ENCODE measurements around the gene CYGB. TPM values are rescaled to one million over a fixed set of nuclear protein-coding genes. Genes with fewer than 3 reads are reported as not detected.

Gene CYGB
- total RNA-seq, 1 donor from 2014 or later, result 34.3 TPM

DNA sequence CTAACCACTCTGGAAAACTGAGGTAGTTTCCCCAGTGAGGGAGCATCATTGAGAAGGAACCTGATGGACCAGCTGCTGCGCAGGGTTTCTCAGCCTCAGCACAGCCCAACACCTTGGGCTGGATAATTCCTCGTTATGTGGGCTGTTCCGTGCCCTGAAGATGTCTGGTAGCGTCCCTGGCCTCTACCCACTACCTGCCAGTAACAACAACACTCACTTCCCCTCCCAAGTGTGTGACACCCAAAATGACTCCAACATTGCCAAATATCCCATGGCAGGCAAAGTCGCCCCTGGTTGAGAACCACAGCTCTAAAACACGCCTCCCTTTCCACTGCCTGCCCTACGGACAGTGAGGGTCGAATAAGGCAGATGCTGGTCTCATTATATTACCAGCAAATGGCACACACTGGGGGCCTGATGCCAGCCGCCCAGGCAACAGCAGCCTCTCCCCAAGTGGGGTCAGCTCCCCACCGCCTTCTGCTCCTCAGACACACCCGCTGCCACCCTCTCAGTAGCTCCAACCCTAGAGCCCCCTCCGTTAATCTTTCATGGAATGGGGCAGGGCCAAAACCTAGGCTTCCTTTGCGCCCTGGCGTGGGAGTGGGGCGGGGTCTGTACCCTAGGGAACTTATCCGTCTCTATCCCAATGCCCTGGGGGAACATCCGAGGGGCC lies 37.3 kb downstream of the CYGB start:
- intact Hi-C loops (cut with DNase I), result no loop called here
- no peaks in the 10 kb centered on the region for H3K9me3 ChIP-seq
- DNase-seq, result no peak
- no peak for ATAC-seq
- TF ChIP-seq, protein P1, sequence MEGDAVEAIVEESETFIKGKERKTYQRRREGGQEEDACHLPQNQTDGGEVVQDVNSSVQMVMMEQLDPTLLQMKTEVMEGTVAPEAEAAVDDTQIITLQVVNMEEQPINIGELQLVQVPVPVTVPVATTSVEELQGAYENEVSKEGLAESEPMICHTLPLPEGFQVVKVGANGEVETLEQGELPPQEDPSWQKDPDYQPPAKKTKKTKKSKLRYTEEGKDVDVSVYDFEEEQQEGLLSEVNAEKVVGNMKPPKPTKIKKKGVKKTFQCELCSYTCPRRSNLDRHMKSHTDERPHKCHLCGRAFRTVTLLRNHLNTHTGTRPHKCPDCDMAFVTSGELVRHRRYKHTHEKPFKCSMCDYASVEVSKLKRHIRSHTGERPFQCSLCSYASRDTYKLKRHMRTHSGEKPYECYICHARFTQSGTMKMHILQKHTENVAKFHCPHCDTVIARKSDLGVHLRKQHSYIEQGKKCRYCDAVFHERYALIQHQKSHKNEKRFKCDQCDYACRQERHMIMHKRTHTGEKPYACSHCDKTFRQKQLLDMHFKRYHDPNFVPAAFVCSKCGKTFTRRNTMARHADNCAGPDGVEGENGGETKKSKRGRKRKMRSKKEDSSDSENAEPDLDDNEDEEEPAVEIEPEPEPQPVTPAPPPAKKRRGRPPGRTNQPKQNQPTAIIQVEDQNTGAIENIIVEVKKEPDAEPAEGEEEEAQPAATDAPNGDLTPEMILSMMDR (IDR thresholded peaks at IDR 0.05), result no peak
- H3K4me1 ChIP-seq, result peaks cover 34% of the 10 kb centered on the region
- H3K27me3 ChIP-seq, result no peaks in the 10 kb centered on the region
- peak overlapping the region; percentile 91 for H3K27ac ChIP-seq
- H3K36me3 ChIP-seq, result no peaks in the 10 kb centered on the region
- H3K4me3 ChIP-seq, result peak overlapping the region; percentile 82

DNA sequence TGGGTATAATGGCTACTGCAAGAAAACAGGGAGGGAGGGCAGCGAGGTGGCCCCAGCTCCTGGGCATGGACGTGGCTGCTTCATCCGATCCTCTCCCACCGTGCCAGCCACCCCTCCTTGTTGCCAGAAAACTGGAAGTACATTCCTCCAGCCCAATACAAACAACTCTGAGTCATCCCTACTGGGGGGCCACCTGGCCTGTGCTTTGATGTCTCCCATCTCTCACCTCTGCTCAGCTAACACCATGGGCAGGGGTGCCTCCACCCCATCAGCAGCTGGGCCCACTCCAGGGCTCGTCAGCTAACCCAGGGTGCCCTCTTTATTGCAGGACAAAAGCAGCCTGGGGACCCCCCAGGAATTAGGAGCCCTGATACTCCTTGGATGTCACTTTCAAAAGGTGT lies 38.2 kb downstream of the CYGB start:
- peaks cover 38% of the 10 kb centered on the region for H3K4me1 ChIP-seq
- H3K27me3 ChIP-seq, result no peaks in the 10 kb centered on the region
- DNase-seq (no peak), ATAC-seq (no peak)
- H3K4me3 ChIP-seq, result peak overlapping the region; percentile 82
- H3K9me3 ChIP-seq, result no peaks in the 10 kb centered on the region
- TF ChIP-seq, protein P1 (IDR thresholded peaks at IDR 0.05), result no peak
- intact Hi-C loops (cut with DNase I), result no loop called here
- H3K36me3 ChIP-seq, result no peaks in the 10 kb centered on the region
- H3K27ac ChIP-seq, result peak overlapping the region; percentile 91

DNA sequence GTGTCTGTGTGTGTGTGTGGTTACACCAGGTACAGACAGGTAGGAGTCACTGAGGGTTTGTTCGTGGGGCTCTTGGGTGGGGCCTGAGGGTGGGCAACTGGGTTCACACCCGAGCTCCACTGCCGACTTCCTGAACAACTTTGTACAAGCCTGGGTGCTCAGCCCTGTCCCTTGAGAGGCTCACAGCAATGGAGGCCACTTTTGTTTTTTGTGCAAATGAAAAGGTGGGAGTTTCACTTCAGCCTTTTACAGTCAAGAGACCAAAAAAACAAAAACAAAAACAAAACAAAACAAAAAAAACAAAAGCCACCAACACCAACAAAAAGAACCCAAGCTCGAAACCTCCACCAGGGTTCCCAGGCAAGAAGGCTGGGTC lies 38.6 kb downstream of the CYGB start:
- H3K9me3 ChIP-seq, result no peaks in the 10 kb centered on the region
- H3K4me3 ChIP-seq, result peak overlapping the region; percentile 82
- TF ChIP-seq, protein P1 (IDR thresholded peaks at IDR 0.05), result no peak
- ATAC-seq (no peak), DNase-seq (no peak)
- no peaks in the 10 kb centered on the region for H3K36me3 ChIP-seq
- peaks cover 43% of the 10 kb centered on the region for H3K4me1 ChIP-seq
- no peaks in the 10 kb centered on the region for H3K27me3 ChIP-seq
- H3K27ac ChIP-seq, result peak overlapping the region; percentile 91
- intact Hi-C loops (cut with DNase I), result no loop called here

DNA sequence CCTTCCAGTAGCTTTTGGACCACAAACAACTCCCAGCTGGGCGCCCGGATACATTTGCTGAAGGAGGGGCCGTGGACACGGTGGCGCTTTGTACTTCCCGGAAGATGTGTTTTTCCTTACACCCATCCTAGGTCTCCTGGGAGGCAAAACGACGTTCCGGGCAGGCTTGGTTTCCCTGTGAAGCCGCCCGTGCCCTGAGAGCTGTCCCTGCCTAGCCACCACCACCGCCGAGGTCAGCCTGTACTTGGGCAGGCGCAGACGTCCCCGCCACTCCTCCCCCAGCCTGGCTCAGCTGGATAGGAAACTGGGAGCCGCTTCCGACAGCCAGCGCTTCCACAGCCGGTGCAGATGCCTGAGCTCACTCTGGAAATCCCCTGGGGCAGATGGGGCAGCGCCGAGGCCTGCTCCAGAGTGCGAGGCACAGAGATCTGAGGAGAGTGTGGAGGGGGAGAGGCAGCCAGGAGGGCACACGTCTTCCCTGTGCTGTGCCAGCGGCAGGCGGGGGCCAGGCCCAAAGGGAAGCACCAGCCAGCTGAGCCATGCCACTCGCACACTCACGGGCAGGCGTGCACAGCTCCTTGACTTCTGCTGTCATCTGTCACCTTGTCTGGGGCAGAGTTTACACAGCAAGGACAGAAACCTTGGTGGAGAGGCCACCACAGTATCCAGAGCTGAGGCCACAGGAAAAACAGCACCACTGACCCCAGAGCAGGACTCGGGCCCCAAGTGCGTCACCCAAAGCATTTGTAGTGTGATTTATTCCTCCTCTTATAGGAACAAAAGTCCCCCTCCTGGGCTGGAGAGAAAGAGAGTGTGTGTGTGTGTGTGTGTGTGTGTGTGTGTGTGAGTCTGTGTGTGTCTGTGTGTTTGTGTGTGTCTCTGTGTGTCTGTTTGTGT lies 39.3 kb downstream of the CYGB start:
- ATAC-seq (peak; percentile 50), DNase-seq (peak; percentile 86)
- H3K9me3 ChIP-seq, result no peaks in the 10 kb centered on the region
- no peaks in the 10 kb centered on the region for H3K27me3 ChIP-seq
- intact Hi-C loops (cut with DNase I), result no loop called here
- peak overlapping the region; percentile 85 for H3K27ac ChIP-seq
- TF ChIP-seq, protein P1 (IDR thresholded peaks at IDR 0.05), result no peak
- no peaks in the 10 kb centered on the region for H3K36me3 ChIP-seq
- H3K4me3 ChIP-seq, result peak overlapping the region; percentile 23
- H3K4me1 ChIP-seq, result peaks cover 49% of the 10 kb centered on the region

DNA sequence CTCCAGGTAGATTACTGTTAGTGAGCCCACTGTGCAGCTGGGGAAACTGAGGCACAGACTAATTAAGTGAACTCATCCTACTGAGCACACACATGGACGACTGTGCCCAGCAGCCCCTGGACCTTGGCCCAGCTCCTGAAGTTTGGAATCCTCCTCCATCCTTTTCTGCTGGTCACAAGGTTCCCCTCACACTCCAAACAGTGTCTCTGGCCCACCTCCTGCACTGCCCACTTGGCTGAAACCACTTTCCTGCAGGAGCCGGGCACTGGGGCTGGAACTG lies 39.9 kb downstream of the CYGB start:
- Histone ChIP-seq H3K27me3 (no peaks in the 10 kb centered on the region), H3K4me1 (peaks cover 55% of the 10 kb centered on the region), H3K36me3 (no peaks in the 10 kb centered on the region), H3K9me3 (no peaks in the 10 kb centered on the region), H3K27ac (peak overlapping the region; percentile 85), H3K4me3 (peak overlapping the region; percentile 23)
- DNase-seq, result no peak
- TF ChIP-seq, protein P1 (IDR thresholded peaks at IDR 0.05), result no peak
- intact Hi-C loops (cut with DNase I), result no loop called here
- ATAC-seq, result no peak

Measured in upper lobe of right lung (tissue), 1 donor.